Cardiac fibroblast (primary cell): ENCODE data around the gene TRAF3IP3.
A peak's percentile ranks its signal among the peaks of the same experiment; 100 is the strongest.

Source experiments
- DNase-seq, 2 donors: peaks; one replicate each; pipeline versions ENCODE4 v3.0.0 to v3.0.0-alpha.2; 2010; ENCODE audit warnings: low read depth in 2 of 2
- H3K4me3 ChIP-seq, 2 donors: replicated peaks in 1 of 2; 1 replicate in 1 of 2; 2 replicates in 1 of 2; pipeline ENCODE4 v1.5.1; 2011; ENCODE audit warnings: low read depth in 2 of 2, low read length in 2 of 2, mild to moderate bottlenecking in 2 of 2, moderate library complexity in 1 of 2
- CTCF ChIP-seq: IDR thresholded peaks from one replicate; pipeline ENCODE4 v1.5.1; 2011; ENCODE audit warnings: low read depth, mild to moderate bottlenecking, low read length, inconsistent platforms

The TRAF3IP3 gene

GRCh38 chr1:209759829-209760359 lies 4.0 kb downstream of the TRAF3IP3 start:
- no peak for TF ChIP-seq CTCF
- no peak for DNase-seq
- no peak overlapping the region for H3K4me3 ChIP-seq

GRCh38 chr1:209761011-209761635 lies 5.3 kb downstream of the TRAF3IP3 start:
- no peak overlapping the region for H3K4me3 ChIP-seq
- DNase-seq: peak; percentile 25 to 58
- no peak for TF ChIP-seq CTCF

GRCh38 chr1:209766051-209766450 lies 10.2 kb downstream of the TRAF3IP3 start:
- no peak for TF ChIP-seq CTCF
- H3K4me3 ChIP-seq: no peak overlapping the region
- DNase-seq: no peak

GRCh38 chr1:209767096-209767495 lies 11.2 kb downstream of the TRAF3IP3 start:
- no peak for DNase-seq
- no peak for TF ChIP-seq CTCF
- H3K4me3 ChIP-seq: no peak overlapping the region

- H3K4me3 ChIP-seq: no peak overlapping the region
- TF ChIP-seq CTCF: no peak
- DNase-seq: no peak
These were observed 11.9 kb downstream of the TRAF3IP3 start for GRCh38 chr1:209767706-209768105.

GRCh38 chr1:209768354-209768774 lies 12.5 kb downstream of the TRAF3IP3 start:
- no peak overlapping the region for H3K4me3 ChIP-seq
- no peak for TF ChIP-seq CTCF
- DNase-seq: no peak
